PC-3 (cell line): Measurements from ENCODE around the gene ZNF697. TPM values are rescaled to one million over a fixed set of nuclear protein-coding genes. Genes with fewer than 3 reads are reported as not detected.

Experiments
- ATAC-seq: fragments of 200-7000 bp; cut with Tn5 transposase; 2 replicates; pipeline ENCODE4 v1.9.1; 2020; ENCODE audit warnings: mild to moderate bottlenecking, moderate library complexity
- BruUV-seq: library from RNA; stranded (reverse); fragments of 400-500 nt; replicated peaks from 2 replicates; lab custom pipeline; 2021; lab: Mats Ljungman, UMichigan
- CTCF ChIA-PET: fragments of 300-600 bp; sonication (Branson Sonifier 250); formaldehyde crosslinking; loops from one replicate; lab custom pipeline; 2022; ENCODE audit warnings: antibody characterized with exemption; lab: Charles Lee
- POLR2A ChIA-PET: fragments of 300-600 bp; sonication (Branson Sonifier 250); formaldehyde crosslinking; loops from one replicate; lab custom pipeline; 2022; ENCODE audit warnings: antibody characterized with exemption; ENCODE audit not compliant: unreplicated experiment; lab: Charles Lee
- DNase-seq: peaks from one replicate; pipeline ENCODE4 v3.0.0-alpha.2; 2015
- H2AFZ ChIP-seq: fragments of 300-600 bp; sonication (generic); 2 replicates; pipeline ENCODE4 v1.6.0; 2016; ENCODE audit warnings: antibody characterized with exemption, low read length
- H3F3A ChIP-seq: fragments of 300-600 bp; sonication (generic); one replicate; pipeline ENCODE4 v1.6.0; 2017; ENCODE audit warnings: antibody characterized with exemption, low read length, control low read depth, mild to moderate bottlenecking; ENCODE audit not compliant: unreplicated experiment
- H3K27ac ChIP-seq: fragments of 300-600 bp; sonication (generic); 2 replicates; pipeline ENCODE4 v1.5.1; 2016; ENCODE audit warnings: mild to moderate bottlenecking, low read length
- H3K27me3 ChIP-seq: fragments of 300-600 bp; sonication (generic); 2 replicates; pipeline ENCODE4 v1.6.1; 2016; ENCODE audit warnings: low read length, mixed read lengths
- H3K36me3 ChIP-seq: fragments of 300-600 bp; sonication (generic); 2 replicates; pipeline ENCODE4 v1.6.1; 2016; ENCODE audit warnings: low read depth, mixed run types, low read length, mixed read lengths
- H3K4me1 ChIP-seq: fragments of 300-600 bp; sonication (generic); 2 replicates; pipeline ENCODE4 v1.5.1; 2016; ENCODE audit warnings: low read length; ENCODE audit not compliant: insufficient read depth
- H3K4me2 ChIP-seq: fragments of 300-600 bp; sonication (generic); 2 replicates; pipeline ENCODE4 v1.6.0; 2016; ENCODE audit warnings: low read length
- H3K4me3 ChIP-seq: fragments of 300-600 bp; sonication (generic); 2 replicates; pipeline ENCODE4 v1.5.1; 2016; ENCODE audit warnings: mild to moderate bottlenecking, low read length, mixed read lengths
- H3K79me2 ChIP-seq: fragments of 300-600 bp; sonication (generic); 2 replicates; pipeline ENCODE4 v1.6.1; 2017; ENCODE audit warnings: low read length, mixed read lengths
- H3K9ac ChIP-seq: fragments of 300-600 bp; sonication (generic); 2 replicates; pipeline ENCODE4 v1.6.0; 2016; ENCODE audit warnings: mild to moderate bottlenecking, low read length
- H3K9me2 ChIP-seq: fragments of 300-600 bp; sonication (generic); replicated peaks from 2 replicates; pipeline ENCODE4 v1.6.1; 2016; ENCODE audit warnings: mixed run types, low read length, mixed read lengths
- H3K9me3 ChIP-seq: fragments of 300-600 bp; sonication (generic); 2 replicates; pipeline ENCODE4 v1.6.1; 2016; ENCODE audit warnings: low read length, mixed read lengths
- H4K20me1 ChIP-seq: fragments of 300-600 bp; sonication (generic); 2 replicates; pipeline ENCODE4 v1.6.1; 2016; ENCODE audit warnings: low read length, mixed read lengths
- CTCF ChIP-seq: fragments of 300-600 bp; sonication (generic); conservative IDR thresholded peaks from 2 replicates; pipeline ENCODE4 v1.5.1; 2017; ENCODE audit warnings: antibody characterized with exemption, low read depth, mild to moderate bottlenecking, low read length
- EZH2 ChIP-seq: fragments of 300-600 bp; sonication (generic); IDR thresholded peaks from one replicate; pipeline ENCODE4 v1.6.1; 2017; ENCODE audit warnings: antibody characterized with exemption, mild to moderate bottlenecking, low read length; ENCODE audit not compliant: unreplicated experiment
- EZH2phosphoT487 ChIP-seq: fragments of 300-600 bp; sonication (generic); IDR thresholded peaks from 2 replicates; pipeline ENCODE4 v1.6.1; 2018; ENCODE audit warnings: mild to moderate bottlenecking, antibody characterized with exemption, low read length, borderline replicate concordance
- intact Hi-C: fragments of 100-400 bp; cut with micrococcal nuclease; formaldehyde crosslinking; loops from 2 replicates; pipeline ENCODE4 v1.9.0; 2023
- total RNA-seq: library from RNA; depleted of rRNA; stranded (reverse); fragments of >200 nt; gene quantifications from 2 replicates; pipeline ENCODE4 v1.2.3, GENCODE V29; 2014

The ZNF697 gene
- total RNA-seq, 1 experiment from 2014 or later: 5.3 TPM

GRCh38 chr1:119631433-119632102 lies 16.5 kb downstream of the ZNF697 start:
- intact Hi-C loops: no loop called here
- POLR2A ChIA-PET: no interaction called here
- H3K79me2 ChIP-seq: peaks cover 10% of the 10 kb centered on the region; the same call in 1 of the 2 replicates
- H3K4me1 ChIP-seq: no peaks in the 10 kb centered on the region; the same call in 1 of the 2 replicates
- H3K27me3 ChIP-seq: no peaks in the 10 kb centered on the region
- peak overlapping the region; percentile 32; the same call in 1 of the 2 replicates for H3K4me2 ChIP-seq
- no peaks in the 10 kb centered on the region for H3K9me2 ChIP-seq
- H3F3A ChIP-seq: no peaks in the 10 kb centered on the region
- CTCF ChIA-PET: interaction anchor here (0.7 kb wide), 1 partner anchor 20 kb away, joined by 3 read pairs; no protein-coding TSS in a partner anchor
- DNase-seq: peak; percentile 42
- H3K9me3 ChIP-seq: no peaks in the 10 kb centered on the region
- no peak overlapping the region for H3K9ac ChIP-seq
- ATAC-seq: peak; percentile 61
- H4K20me1 ChIP-seq: no peaks in the 10 kb centered on the region
- H2AFZ ChIP-seq: no peak overlapping the region
- no TSS peak for BruUV-seq
- no peak overlapping the region for H3K4me3 ChIP-seq
- H3K27ac ChIP-seq: no peak overlapping the region
- TF ChIP-seq EZH2phosphoT487 (no peak), EZH2 (no peak), CTCF (no peak)
- H3K36me3 ChIP-seq: no peaks in the 10 kb centered on the region; the same call in 1 of the 2 replicates

GRCh38 chr1:119631086-119631432 lies 17.0 kb downstream of the ZNF697 start:
- Histone ChIP-seq H3K9me2 (no peaks in the 10 kb centered on the region), H3K27ac (no peak overlapping the region), H2AFZ (no peak overlapping the region), H3K36me3 (no peaks in the 10 kb centered on the region; the same call in 1 of the 2 replicates), H3K9ac (no peak overlapping the region), H3K27me3 (no peaks in the 10 kb centered on the region), H3K9me3 (no peaks in the 10 kb centered on the region), H3F3A (no peaks in the 10 kb centered on the region), H3K4me3 (no peak overlapping the region), H3K79me2 (peaks cover 10% of the 10 kb centered on the region; the same call in 1 of the 2 replicates), H4K20me1 (no peaks in the 10 kb centered on the region), H3K4me2 (peak overlapping the region; percentile 32; the same call in 1 of the 2 replicates), H3K4me1 (no peaks in the 10 kb centered on the region; the same call in 1 of the 2 replicates)
- ATAC-seq: no peak
- no peak for DNase-seq
- BruUV-seq: no TSS peak
- intact Hi-C loops: no loop called here
- ChIA-PET POLR2A (interaction anchor here (0.5 kb wide), 1 partner anchor 37 kb away, joined by 3 read pairs; no protein-coding TSS in a partner anchor), CTCF (no interaction called here)
- TF ChIP-seq CTCF (no peak), EZH2 (no peak), EZH2phosphoT487 (no peak)

- ChIA-PET CTCF (no interaction called here), POLR2A (no interaction called here)
- no peaks in the 10 kb centered on the region for H3F3A ChIP-seq
- H3K27me3 ChIP-seq: no peaks in the 10 kb centered on the region
- no peaks in the 10 kb centered on the region for H3K9me2 ChIP-seq
- peaks cover 3% of the 10 kb centered on the region; the same call in 1 of the 2 replicates for H3K36me3 ChIP-seq
- intact Hi-C loops: no loop called here
- no peaks in the 10 kb centered on the region for H4K20me1 ChIP-seq
- no peaks in the 10 kb centered on the region for H3K9me3 ChIP-seq
- BruUV-seq: no TSS peak
- H3K79me2 ChIP-seq: peaks cover 7% of the 10 kb centered on the region; the same call in 1 of the 2 replicates
- H3K4me1 ChIP-seq: no peaks in the 10 kb centered on the region; the same call in 1 of the 2 replicates
- TF ChIP-seq CTCF (no peak), EZH2 (no peak), EZH2phosphoT487 (no peak)
- no peak overlapping the region for H3K27ac ChIP-seq
- H3K9ac ChIP-seq: no peak overlapping the region
- no peak overlapping the region for H2AFZ ChIP-seq
- DNase-seq: no peak
- H3K4me2 ChIP-seq: no peak overlapping the region
- H3K4me3 ChIP-seq: no peak overlapping the region
- ATAC-seq: no peak
Measured at GRCh38 chr1:119626841-119627240, 21.2 kb downstream of the ZNF697 start.
